DMS79 treated with DMSO at 0.1 percent for 48 hours (cell line): ENCODE measurements around the gene CCDC178.
"Not testable (repeated sequence)": the region's sequence is repeated elsewhere in the genome, so short reads cannot be mapped to it uniquely, and the experiment has no call there.

Experiments used
- DNase-seq: peaks from one replicate; lab custom pipeline; 2025; lab: John Stamatoyannopoulos, UW

The CCDC178 gene

GRCh38 chr18:33356735-33357134 is 83.8 kb downstream of the CCDC178 start:
- DNase-seq, result no peak

GRCh38 chr18:33355756-33356155 is 84.8 kb downstream of the CCDC178 start:
- no peak for DNase-seq

- DNase-seq, result no peak
Measured at GRCh38 chr18:33355263-33355662, 85.3 kb downstream of the CCDC178 start.

GRCh38 chr18:33350256-33350655 is 90.3 kb downstream of the CCDC178 start:
- DNase-seq, result no peak

GRCh38 chr18:33339733-33340132 is 100.8 kb downstream of the CCDC178 start:
- DNase-seq, result not testable (repeated sequence)

- no peak for DNase-seq
Measured at GRCh38 chr18:33334781-33335180, 105.7 kb downstream of the CCDC178 start.

- no peak for DNase-seq
Measured at GRCh38 chr18:33330711-33331110, 109.8 kb downstream of the CCDC178 start.

- no peak for DNase-seq
Measured at GRCh38 chr18:33326975-33327374, 113.5 kb downstream of the CCDC178 start.

GRCh38 chr18:33317640-33318039 is 122.9 kb downstream of the CCDC178 start:
- no peak for DNase-seq

- DNase-seq, result no peak
Measured at GRCh38 chr18:33316146-33316587, 124.4 kb downstream of the CCDC178 start.

- DNase-seq, result no peak
Measured at GRCh38 chr18:33307520-33307919, 133.0 kb downstream of the CCDC178 start.

GRCh38 chr18:33304277-33304676 is 136.2 kb downstream of the CCDC178 start:
- no peak for DNase-seq

GRCh38 chr18:33291539-33291938 is 149.0 kb downstream of the CCDC178 start:
- no peak for DNase-seq

- DNase-seq, result no peak
Measured at GRCh38 chr18:33288082-33288716, 152.3 kb downstream of the CCDC178 start.

GRCh38 chr18:33282709-33283333 is 157.7 kb downstream of the CCDC178 start:
- no peak for DNase-seq

- DNase-seq, result no peak
Measured at GRCh38 chr18:33282142-33282541, 158.4 kb downstream of the CCDC178 start.

GRCh38 chr18:33277431-33277830 is 163.1 kb downstream of the CCDC178 start:
- DNase-seq, result no peak

- no peak for DNase-seq
Measured at GRCh38 chr18:33275843-33276242, 164.7 kb downstream of the CCDC178 start.

GRCh38 chr18:33270297-33270696 is 170.2 kb downstream of the CCDC178 start:
- DNase-seq, result no peak

- no peak for DNase-seq
Measured at GRCh38 chr18:33269223-33269622, 171.3 kb downstream of the CCDC178 start.

- DNase-seq, result no peak
Measured at GRCh38 chr18:33264566-33264965, 176.0 kb downstream of the CCDC178 start.

- DNase-seq, result no peak
Measured at GRCh38 chr18:33239298-33239697, 201.2 kb downstream of the CCDC178 start.

- no peak for DNase-seq
Measured at GRCh38 chr18:33232318-33232626, 208.2 kb downstream of the CCDC178 start.
